Kidney (tissue), 14 donors: ENCODE measurements around the gene LDLRAD3. TPM values are rescaled to one million over a fixed set of nuclear protein-coding genes. Genes with fewer than 3 reads are reported as not detected.

Experiments
- DNase-seq, 5 donors: peaks; one replicate each; pipeline ENCODE4 v3.0.0-alpha.2; 2013 to 2020
- FAIRE-seq: peaks from 2 replicates; lab custom pipeline; 2012; peaks lifted over from hg19 to GRCh38; lab: Jason Lieb, UNC
- H3K27ac ChIP-seq, 2 donors: one replicate each; pipeline ENCODE4 v1.7.0; 2013; ENCODE audit warnings: low read depth in 2 of 2, low read length in 2 of 2, inconsistent platforms in 1 of 2
- H3K27me3 ChIP-seq: one replicate; pipeline ENCODE4 v1.7.1; 2013; ENCODE audit warnings: low read length, inconsistent platforms; ENCODE audit not compliant: control insufficient read depth, insufficient read depth
- H3K36me3 ChIP-seq, 3 donors: one replicate each; pipeline versions ENCODE4 v1.7.0 to v1.7.1; 2013; ENCODE audit warnings: low read length in 3 of 3, control low read depth in 1 of 3, inconsistent platforms in 1 of 3; ENCODE audit not compliant: insufficient read depth in 3 of 3, control insufficient read depth in 2 of 3
- H3K4me1 ChIP-seq, 3 donors: one replicate each; pipeline versions ENCODE4 v1.7.0 to v1.7.1; 2013; ENCODE audit warnings: low read length in 3 of 3, inconsistent platforms in 1 of 3, low read depth in 1 of 3; ENCODE audit not compliant: control insufficient read depth in 2 of 3, insufficient read depth in 2 of 3
- H3K4me3 ChIP-seq, 3 donors: one replicate each; pipeline versions ENCODE4 v1.7.0 to v1.8.1; 2013; ENCODE audit warnings: low read length in 3 of 3, control low read depth in 1 of 3, inconsistent platforms in 1 of 3
- H3K9ac ChIP-seq, 3 donors: one replicate each; pipeline versions ENCODE4 v1.7.0 to v1.7.1; 2013; ENCODE audit warnings: low read length in 3 of 3, control low read depth in 1 of 3, inconsistent platforms in 1 of 3
- H3K9me3 ChIP-seq, 3 donors: one replicate each; pipeline versions ENCODE4 v1.7.0 to v1.7.1; 2013; ENCODE audit warnings: low read length in 3 of 3, control low read depth in 1 of 3, inconsistent platforms in 1 of 3; ENCODE audit not compliant: control insufficient read depth in 2 of 3, insufficient read depth in 1 of 3
- CTCF ChIP-seq: IDR thresholded peaks from 3 replicates; pipeline ENCODE4 v1.5.1; 2012; ENCODE audit warnings: mild to moderate bottlenecking, moderate library complexity, borderline replicate concordance; ENCODE audit not compliant: insufficient read depth; ENCODE audit errors: extremely low read depth
- intact Hi-C: fragments of 100-400 bp; cut with DNase I; formaldehyde crosslinking; loops from one replicate; pipeline ENCODE4 v1.11.1; 2022
- polyA plus RNA-seq: library from polyadenylated mRNA; stranded (reverse); fragments of 350-450 nt; fragmentation: Illumina TruSeq; extraction: RNeasy Lipid Tissue Mini Kit (QIAGEN cat#74804); gene quantifications from one replicate; pipeline ENCODE4 v1.2.3, GENCODE V29; 2014; ENCODE audit warnings: low read depth, low replicate concordance; ENCODE audit not compliant: insufficient read depth
- total RNA-seq: library from RNA; stranded (reverse); fragmentation: NEBNext Ultra II Directional; extraction: Animal tissue kit (Norgen Biotek cat#: 25700); gene quantifications from one replicate; pipeline ENCODE4 v1.2.1, GENCODE V29; 2021
- donor health status: control.
- donor health status: control.
- donor health status: control.
- donor health status: control.
- donor health status: control.
- donor health status: DM: yes; HTN: yes; CAD: no.
- donor health status: Normal renal cell carcinoma (clear cell type).

LDLRAD3 gene
- total and polyA plus RNA-seq, 2 donors from 2014 or later, result 1.2 to 14.2 TPM

- TF ChIP-seq CTCF, result no peak
- no peak overlapping the region for H3K27ac ChIP-seq
- DNase-seq (no peak), FAIRE-seq (no peak)
- H3K4me3 ChIP-seq, result no peak overlapping the region
- no peak overlapping the region for H3K9ac ChIP-seq
- no peaks in the 10 kb centered on the region for H3K36me3 ChIP-seq
- H3K9me3 ChIP-seq, result no peaks in the 10 kb centered on the region
- H3K4me1 ChIP-seq, result no peaks in the 10 kb centered on the region
- H3K27me3 ChIP-seq, result no peaks in the 10 kb centered on the region
- intact Hi-C loops, result no loop called here
Observed at GRCh38 chr11:35954205-35954604, 10.3 kb downstream of the LDLRAD3 start.

- H3K27me3 ChIP-seq, result no peaks in the 10 kb centered on the region
- no peak for FAIRE-seq
- H3K9me3 ChIP-seq, result no peaks in the 10 kb centered on the region
- H3K9ac ChIP-seq, result no peak overlapping the region
- intact Hi-C loops, result no loop called here
- no peak overlapping the region for H3K4me3 ChIP-seq
- H3K4me1 ChIP-seq, result no peaks in the 10 kb centered on the region
- no peak overlapping the region for H3K27ac ChIP-seq
- TF ChIP-seq CTCF, result no peak
- no peak for DNase-seq
- no peaks in the 10 kb centered on the region for H3K36me3 ChIP-seq
Observed at GRCh38 chr11:35955636-35956035, 11.8 kb downstream of the LDLRAD3 start.

- intact Hi-C loops, result no loop called here
- no peak overlapping the region for H3K9ac ChIP-seq
- H3K4me3 ChIP-seq, result no peak overlapping the region
- no peaks in the 10 kb centered on the region for H3K4me1 ChIP-seq
- TF ChIP-seq CTCF, result no peak
- DNase-seq, result no peak
- H3K9me3 ChIP-seq, result no peaks in the 10 kb centered on the region
- no peaks in the 10 kb centered on the region for H3K36me3 ChIP-seq
- no peak overlapping the region for H3K27ac ChIP-seq
- no peak for FAIRE-seq
- H3K27me3 ChIP-seq, result no peaks in the 10 kb centered on the region
Observed at GRCh38 chr11:35962369-35963138, 18.7 kb downstream of the LDLRAD3 start.

GRCh38 chr11:35963911-35964310 lies 20.0 kb downstream of the LDLRAD3 start:
- no peak for DNase-seq
- Histone ChIP-seq H3K36me3 (no peaks in the 10 kb centered on the region), H3K4me1 (no peaks in the 10 kb centered on the region), H3K27me3 (no peaks in the 10 kb centered on the region), H3K27ac (no peak overlapping the region), H3K9me3 (no peaks in the 10 kb centered on the region), H3K4me3 (no peak overlapping the region), H3K9ac (no peak overlapping the region)
- TF ChIP-seq CTCF, result no peak
- intact Hi-C loops, result no loop called here
- FAIRE-seq, result no peak
